HepG2 (cell line): ENCODE measurements around the gene TOM1L2.

ENCODE experiments used
- CREB3 ChIP-seq: sonication (generic); formaldehyde crosslinking; IDR thresholded peaks from 2 replicates; pipeline ENCODE4 v1.5.0; 2020; ENCODE audit warnings: missing genetic modification reagents
- DPF2 ChIP-seq: sonication (generic); formaldehyde crosslinking; IDR thresholded peaks from 2 replicates; pipeline ENCODE4 v1.4.0; 2020; ENCODE audit warnings: mild to moderate bottlenecking, low read depth, missing genetic modification reagents, borderline replicate concordance
- POLR2A ChIP-seq, 2 experiments: IDR thresholded peaks; 2 replicates each; pipeline ENCODE4 v1.6.1; 2011; ENCODE audit warnings: low read depth in 2 of 2, low read length in 2 of 2, mild to moderate bottlenecking in 1 of 2, moderate library complexity in 1 of 2; ENCODE audit not compliant: insufficient read depth in 1 of 2
- SALL1 ChIP-seq: sonication (generic); formaldehyde crosslinking; IDR thresholded peaks from 2 replicates; pipeline ENCODE4 v1.8.0; 2022; ENCODE audit warnings: mild to moderate bottlenecking, missing genetic modification reagents
- SP1 ChIP-seq, 2 experiments: fragments of 450-650 bp in 1 of 2; sonication (generic) in 1 of 2; formaldehyde crosslinking in 1 of 2; IDR thresholded peaks; 2 replicates each; pipeline versions ENCODE4 v1.4.0 to v1.6.1; 2016 to 2020; ENCODE audit warnings: missing genetic modification reagents in 1 of 2
- TAF1 ChIP-seq: sonication (generic); formaldehyde crosslinking; IDR thresholded peaks from 2 replicates; pipeline ENCODE4 v1.4.0; 2020; ENCODE audit warnings: missing genetic modification reagents
- TEF ChIP-seq: sonication (generic); formaldehyde crosslinking; IDR thresholded peaks from 2 replicates; pipeline ENCODE4 v1.5.0; 2020; ENCODE audit warnings: missing genetic modification reagents
- ZNF362 ChIP-seq: sonication (generic); formaldehyde crosslinking; IDR thresholded peaks from 2 replicates; pipeline ENCODE4 v1.4.0; 2020; ENCODE audit warnings: missing genetic modification reagents, mild to moderate bottlenecking, borderline replicate concordance
- ZNF549 ChIP-seq: sonication (generic); formaldehyde crosslinking; IDR thresholded peaks from 2 replicates; pipeline ENCODE4 v1.5.0; 2020; ENCODE audit warnings: missing genetic modification reagents
- ZNF563 ChIP-seq: sonication (generic); formaldehyde crosslinking; IDR thresholded peaks from 2 replicates; pipeline ENCODE4 v1.8.0; 2022; ENCODE audit warnings: mild to moderate bottlenecking, moderate library complexity, missing genetic modification reagents
- ZNF7 ChIP-seq: IDR thresholded peaks from 2 replicates; pipeline ENCODE4 v1.6.1; 2016; ENCODE audit warnings: missing biosample characterization, missing genetic modification reagents
- ZSCAN30 ChIP-seq: sonication (generic); formaldehyde crosslinking; IDR thresholded peaks from 2 replicates; pipeline ENCODE4 v1.5.0; 2020; ENCODE audit warnings: mild to moderate bottlenecking, missing genetic modification reagents

GRCh38 chr17:17983376-17983775, 11.2 kb upstream of the TOM1L2 start:
- no peak for TF ChIP-seq SP1 (IDR thresholded peaks at IDR 0.05)
- no peak for TF ChIP-seq SP1 (CRISPR knock-in tag; IDR thresholded peaks at IDR 0.05)
- no peak for TF ChIP-seq POLR2A (IDR thresholded peaks at IDR 0.05; ENCODE audit: insufficient read depth in 1 of 2, low read depth in 2 of 2, low read length in 2 of 2)
- TF ChIP-seq CREB3 (CRISPR knock-in tag) = no peak
- TF ChIP-seq ZNF563 = no peak
- no peak for TF ChIP-seq TAF1
- no peak for TF ChIP-seq ZNF7 (CRISPR knock-in tag)
- no peak for TF ChIP-seq DPF2 (CRISPR knock-in tag)
- no peak for TF ChIP-seq TEF (CRISPR knock-in tag)
- TF ChIP-seq ZNF362 (CRISPR knock-in tag) = no peak
- no peak for TF ChIP-seq ZNF549 (CRISPR knock-in tag)
- no peak for TF ChIP-seq ZSCAN30 (CRISPR knock-in tag)
- no peak for TF ChIP-seq SALL1
